Kidney epithelial cell (primary cell): ENCODE measurements around the gene GFPT2. TPM values are rescaled to one million over a fixed set of nuclear protein-coding genes. Genes with fewer than 3 reads are reported as not detected.
A peak's percentile ranks its signal among the peaks of the same experiment; 100 is the strongest.

Experiments
- DNase-seq: peaks from one replicate; pipeline ENCODE4 v3.0.0-alpha.2; 2010; ENCODE audit warnings: low read depth
- H3K27me3 ChIP-seq: 2 replicates; pipeline ENCODE4 v1.6.0; 2011; ENCODE audit warnings: low read length; ENCODE audit not compliant: control insufficient read depth, insufficient read depth
- H3K36me3 ChIP-seq: 2 replicates; pipeline ENCODE4 v1.5.1; 2011; ENCODE audit warnings: low read length; ENCODE audit not compliant: control insufficient read depth, insufficient read depth
- H3K4me3 ChIP-seq: 2 replicates; pipeline ENCODE4 v1.5.1; 2011; ENCODE audit warnings: low read depth, mild to moderate bottlenecking, control low read depth, low read length
- CTCF ChIP-seq: IDR thresholded peaks from 2 replicates; pipeline ENCODE4 v1.5.1; 2011; ENCODE audit warnings: mild to moderate bottlenecking, moderate library complexity, low read length, control low read depth, inconsistent platforms; ENCODE audit not compliant: insufficient read depth, poor library complexity, severe bottlenecking
- total RNA-seq: library from RNA; depleted of rRNA; stranded (reverse); fragments of >200 nt; gene quantifications from 2 replicates; pipeline ENCODE4 v1.2.3, GENCODE V29; 2015

GFPT2 gene
- total RNA-seq, 1 donor from 2014 or later, result 7.7 TPM

- Histone ChIP-seq H3K36me3 (no peaks in the 10 kb centered on the region), H3K27me3 (no peaks in the 10 kb centered on the region), H3K4me3 (no peak overlapping the region)
- DNase-seq, result no peak
- TF ChIP-seq CTCF, result no peak
Measured at GRCh38 chr5:180364306-180364856, 11.2 kb upstream of the GFPT2 start.

- H3K4me3 ChIP-seq, result no peak overlapping the region
- DNase-seq, result no peak
- peaks cover 4% of the 10 kb centered on the region for H3K27me3 ChIP-seq
- H3K36me3 ChIP-seq, result no peaks in the 10 kb centered on the region
- no peak for TF ChIP-seq CTCF
Measured at GRCh38 chr5:180360078-180360957, 7.2 kb upstream of the GFPT2 start.

GRCh38 chr5:180358694-180359093 is 5.6 kb upstream of the GFPT2 start:
- no peak for DNase-seq
- TF ChIP-seq CTCF, result no peak
- Histone ChIP-seq H3K27me3 (peaks cover 16% of the 10 kb centered on the region), H3K36me3 (no peaks in the 10 kb centered on the region), H3K4me3 (no peak overlapping the region)

GRCh38 chr5:180358179-180358578 is 5.0 kb upstream of the GFPT2 start:
- Histone ChIP-seq H3K36me3 (no peaks in the 10 kb centered on the region), H3K27me3 (peaks cover 20% of the 10 kb centered on the region), H3K4me3 (no peak overlapping the region)
- DNase-seq, result no peak
- no peak for TF ChIP-seq CTCF

GRCh38 chr5:180354966-180355365 is 1.8 kb upstream of the GFPT2 start:
- Histone ChIP-seq H3K36me3 (no peaks in the 10 kb centered on the region), H3K27me3 (peaks cover 38% of the 10 kb centered on the region), H3K4me3 (no peak overlapping the region)
- no peak for TF ChIP-seq CTCF
- DNase-seq, result no peak

GRCh38 chr5:180353980-180354452 is 880 bp upstream of the GFPT2 start:
- no peak for DNase-seq
- Histone ChIP-seq H3K4me3 (peak overlapping the region; percentile 47), H3K27me3 (peaks cover 38% of the 10 kb centered on the region)

More at GRCh38 chr5:180353980-180354452, 880 bp upstream of the GFPT2 start:
- TF ChIP-seq CTCF, result no peak
- H3K36me3 ChIP-seq, result no peaks in the 10 kb centered on the region
